Adipocyte (in vitro differentiated cells): ENCODE data around the gene SHISA8.
A peak's percentile ranks its signal among the peaks of the same experiment; 100 is the strongest.

Experiments used
- DNase-seq: peaks from one replicate; pipeline ENCODE4 v3.0.0-alpha.2; 2015; ENCODE audit warnings: low read depth
- H3K27me3 ChIP-seq: replicated peaks from 2 replicates; pipeline ENCODE4 v1.7.0; 2013; ENCODE audit warnings: mild to moderate bottlenecking, low read length, moderate library complexity; ENCODE audit not compliant: control insufficient read depth, insufficient read depth
- H3K36me3 ChIP-seq: 2 replicates; pipeline ENCODE4 v1.7.0; 2013; ENCODE audit warnings: low read length, mild to moderate bottlenecking, moderate library complexity; ENCODE audit not compliant: control insufficient read depth, insufficient read depth, severe bottlenecking
- H3K4me1 ChIP-seq: 2 replicates; pipeline ENCODE4 v1.7.0; 2013; ENCODE audit warnings: mild to moderate bottlenecking, low read length, moderate library complexity; ENCODE audit not compliant: control insufficient read depth, insufficient read depth
- H3K4me3 ChIP-seq: 2 replicates; pipeline ENCODE4 v1.7.0; 2013; ENCODE audit warnings: mild to moderate bottlenecking, low read length, moderate library complexity
- H3K9ac ChIP-seq: 2 replicates; pipeline ENCODE4 v1.7.0; 2013; ENCODE audit warnings: mild to moderate bottlenecking, low read length, moderate library complexity
- H3K9me3 ChIP-seq: 2 replicates; pipeline ENCODE4 v1.7.0; 2013; ENCODE audit warnings: mild to moderate bottlenecking, low read length, moderate library complexity; ENCODE audit not compliant: control insufficient read depth

Gene SHISA8

GRCh38 chr22:41919357-41920224 lies 4.7 kb upstream of the SHISA8 start:
- H3K4me3 ChIP-seq = peak overlapping the region; percentile 66

GRCh38 chr22:41917903-41918791 lies 3.3 kb upstream of the SHISA8 start:
- no peak overlapping the region for H3K9ac ChIP-seq
- no peaks in the 10 kb centered on the region for H3K9me3 ChIP-seq
- DNase-seq = no peak
- H3K4me3 ChIP-seq = no peak overlapping the region
- H3K36me3 ChIP-seq = no peaks in the 10 kb centered on the region
- H3K27me3 ChIP-seq = peaks cover 28% of the 10 kb centered on the region
- peaks cover 5% of the 10 kb centered on the region for H3K4me1 ChIP-seq

More at GRCh38 chr22:41919357-41920224, 4.7 kb upstream of the SHISA8 start:
- peaks cover 25% of the 10 kb centered on the region for H3K27me3 ChIP-seq
- H3K9ac ChIP-seq = peak overlapping the region; percentile 21
- H3K9me3 ChIP-seq = no peaks in the 10 kb centered on the region
- peak; percentile 35 for DNase-seq
- H3K36me3 ChIP-seq = no peaks in the 10 kb centered on the region
- H3K4me1 ChIP-seq = peaks cover 5% of the 10 kb centered on the region

- H3K27me3 ChIP-seq = peaks cover 35% of the 10 kb centered on the region
- H3K36me3 ChIP-seq = no peaks in the 10 kb centered on the region
- peaks cover 5% of the 10 kb centered on the region for H3K4me1 ChIP-seq
- H3K9ac ChIP-seq = no peak overlapping the region
- no peaks in the 10 kb centered on the region for H3K9me3 ChIP-seq
- no peak for DNase-seq
- no peak overlapping the region for H3K4me3 ChIP-seq
Observed at GRCh38 chr22:41917375-41917902, 2.6 kb upstream of the SHISA8 start.

- no peak overlapping the region for H3K4me3 ChIP-seq
- H3K36me3 ChIP-seq = no peaks in the 10 kb centered on the region
- H3K9ac ChIP-seq = no peak overlapping the region
- H3K4me1 ChIP-seq = peaks cover 5% of the 10 kb centered on the region
- DNase-seq = no peak
- H3K9me3 ChIP-seq = no peaks in the 10 kb centered on the region
- peaks cover 41% of the 10 kb centered on the region for H3K27me3 ChIP-seq
Observed at GRCh38 chr22:41916745-41917358, 2.0 kb upstream of the SHISA8 start.

GRCh38 chr22:41915786-41916493 lies 1.1 kb upstream of the SHISA8 start:
- no peak for DNase-seq
- H3K36me3 ChIP-seq = no peaks in the 10 kb centered on the region

GRCh38 chr22:41914611-41915034 lies 251 bp downstream of the SHISA8 start:
- Histone ChIP-seq H3K9me3 (no peaks in the 10 kb centered on the region), H3K27me3 (peaks cover 49% of the 10 kb centered on the region), H3K36me3 (no peaks in the 10 kb centered on the region), H3K4me1 (peaks cover 5% of the 10 kb centered on the region), H3K4me3 (no peak overlapping the region), H3K9ac (no peak overlapping the region)
- no peak for DNase-seq

More at GRCh38 chr22:41915786-41916493, 1.1 kb upstream of the SHISA8 start:
- Histone ChIP-seq H3K9ac (no peak overlapping the region), H3K9me3 (no peaks in the 10 kb centered on the region), H3K4me1 (peaks cover 5% of the 10 kb centered on the region), H3K4me3 (no peak overlapping the region), H3K27me3 (peaks cover 49% of the 10 kb centered on the region)

GRCh38 chr22:41913842-41914534 lies 886 bp downstream of the SHISA8 start:
- peaks cover 49% of the 10 kb centered on the region for H3K27me3 ChIP-seq
- no peaks in the 10 kb centered on the region for H3K4me1 ChIP-seq
- no peak overlapping the region for H3K9ac ChIP-seq
- H3K4me3 ChIP-seq = no peak overlapping the region
- H3K9me3 ChIP-seq = no peaks in the 10 kb centered on the region
- peak; percentile 11 for DNase-seq
- no peaks in the 10 kb centered on the region for H3K36me3 ChIP-seq

GRCh38 chr22:41913040-41913719 lies 1.7 kb downstream of the SHISA8 start:
- Histone ChIP-seq H3K4me3 (no peak overlapping the region), H3K36me3 (no peaks in the 10 kb centered on the region), H3K27me3 (peaks cover 49% of the 10 kb centered on the region), H3K4me1 (no peaks in the 10 kb centered on the region), H3K9me3 (no peaks in the 10 kb centered on the region), H3K9ac (no peak overlapping the region)
- no peak for DNase-seq

- Histone ChIP-seq H3K4me1 (no peaks in the 10 kb centered on the region), H3K36me3 (no peaks in the 10 kb centered on the region), H3K9me3 (no peaks in the 10 kb centered on the region), H3K27me3 (peaks cover 42% of the 10 kb centered on the region), H3K9ac (no peak overlapping the region), H3K4me3 (no peak overlapping the region)
- no peak for DNase-seq
Observed at GRCh38 chr22:41912338-41913039, 2.4 kb downstream of the SHISA8 start.
